Liver (tissue), 3 donors: ENCODE measurements around the gene RAB22A.

Experiments used
- EGR1 ChIP-seq, 2 donors: IDR thresholded peaks; 2 replicates each; pipeline ENCODE4 v1.6.1; 2016 to 2018; ENCODE audit warnings: antibody characterized with exemption in 2 of 2, low read depth in 2 of 2
- GABPA ChIP-seq, 2 donors: IDR thresholded peaks in 1 of 2; conservative IDR thresholded peaks in 1 of 2; 2 replicates each; pipeline ENCODE4 v1.6.1; 2016; ENCODE audit warnings: antibody characterized with exemption in 2 of 2, mild to moderate bottlenecking in 1 of 2, moderate library complexity in 1 of 2
- HNF4A ChIP-seq, 2 donors: conservative IDR thresholded peaks; 2 replicates each; pipeline ENCODE4 v1.6.1; 2016; ENCODE audit warnings: antibody characterized with exemption in 2 of 2, mild to moderate bottlenecking in 2 of 2
- JUND ChIP-seq, 2 donors: IDR thresholded peaks; 2 replicates each; pipeline ENCODE4 v1.6.1; 2016; ENCODE audit warnings: antibody characterized with exemption in 2 of 2
- RAD21 ChIP-seq, 2 donors: IDR thresholded peaks; 2 replicates each; pipeline ENCODE4 v1.6.1; 2016; ENCODE audit warnings: antibody characterized with exemption in 2 of 2, mild to moderate bottlenecking in 2 of 2
- RXRA ChIP-seq, 2 donors: IDR thresholded peaks; 2 replicates each; pipeline ENCODE4 v1.6.1; 2017 to 2018; ENCODE audit warnings: antibody characterized with exemption in 2 of 2, mild to moderate bottlenecking in 1 of 2
- SP1 ChIP-seq: IDR thresholded peaks from 2 replicates; pipeline ENCODE4 v1.6.1; 2018; ENCODE audit warnings: antibody characterized with exemption, mild to moderate bottlenecking
- TAF1 ChIP-seq: conservative IDR thresholded peaks from 2 replicates; pipeline ENCODE4 v1.6.1; 2016; ENCODE audit warnings: antibody characterized with exemption, mild to moderate bottlenecking
- YY1 ChIP-seq: IDR thresholded peaks from 2 replicates; pipeline ENCODE4 v1.6.1; 2016; ENCODE audit warnings: antibody characterized with exemption, mild to moderate bottlenecking
- TF ChIP-seq, protein P1 (sequence below): fragments of 150-350 bp; IDR thresholded peaks from 2 replicates; pipeline ENCODE4 v1.5.1; 2017; ENCODE audit warnings: improper control_type of control experiment, low read depth, low read length; ENCODE audit not compliant: missing input control
- TF ChIP-seq, protein P2 (sequence below): IDR thresholded peaks from 2 replicates; pipeline ENCODE4 v1.6.1; 2016; ENCODE audit warnings: antibody characterized with exemption
- TF ChIP-seq, protein P3 (sequence below): IDR thresholded peaks from 2 replicates; pipeline ENCODE4 v1.6.1; 2016; ENCODE audit warnings: antibody characterized with exemption
- TF ChIP-seq, protein P4 (sequence below): IDR thresholded peaks from 2 replicates; pipeline ENCODE4 v1.6.1; 2016; ENCODE audit warnings: antibody characterized with exemption
- TF ChIP-seq, protein P5 (sequence below): IDR thresholded peaks from 2 replicates; pipeline ENCODE4 v1.6.1; 2016; ENCODE audit warnings: antibody characterized with exemption, mild to moderate bottlenecking
- donor health status: healthy.
- donor health status: healthy.

DNA sequence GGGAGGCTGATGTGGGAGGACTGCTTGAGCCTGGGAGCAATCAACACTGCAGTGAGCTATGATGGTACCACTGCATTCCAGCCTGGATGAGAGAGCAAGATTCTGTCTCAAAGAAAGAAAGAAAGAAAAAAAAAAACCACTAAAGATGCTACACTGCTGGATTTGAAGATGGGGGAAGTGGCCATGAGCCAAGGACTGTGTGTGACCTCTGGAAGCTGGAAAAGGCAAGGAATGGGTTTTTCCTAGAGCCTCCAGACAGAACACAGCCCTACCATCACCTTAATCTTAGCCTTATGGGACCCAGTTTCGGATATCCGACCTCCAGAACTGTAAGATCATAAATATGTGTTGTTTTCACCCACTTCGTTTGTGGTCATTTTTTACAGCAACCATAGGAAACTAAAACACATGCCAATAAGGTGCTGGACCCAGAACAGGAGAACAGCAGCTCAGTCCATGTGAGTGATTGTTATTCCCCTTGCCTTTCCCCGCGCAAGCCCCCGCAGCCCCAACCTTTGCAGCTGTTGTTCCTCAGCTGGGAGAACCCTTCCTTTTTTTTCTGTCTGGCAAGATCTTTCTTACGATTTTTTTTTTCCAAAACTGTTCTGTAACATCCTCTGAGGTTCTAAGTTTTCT, 68.4 kb downstream of the RAB22A start:
- TF ChIP-seq RAD21 (IDR thresholded peaks at IDR 0.05): no peak
- TF ChIP-seq, protein P1, sequence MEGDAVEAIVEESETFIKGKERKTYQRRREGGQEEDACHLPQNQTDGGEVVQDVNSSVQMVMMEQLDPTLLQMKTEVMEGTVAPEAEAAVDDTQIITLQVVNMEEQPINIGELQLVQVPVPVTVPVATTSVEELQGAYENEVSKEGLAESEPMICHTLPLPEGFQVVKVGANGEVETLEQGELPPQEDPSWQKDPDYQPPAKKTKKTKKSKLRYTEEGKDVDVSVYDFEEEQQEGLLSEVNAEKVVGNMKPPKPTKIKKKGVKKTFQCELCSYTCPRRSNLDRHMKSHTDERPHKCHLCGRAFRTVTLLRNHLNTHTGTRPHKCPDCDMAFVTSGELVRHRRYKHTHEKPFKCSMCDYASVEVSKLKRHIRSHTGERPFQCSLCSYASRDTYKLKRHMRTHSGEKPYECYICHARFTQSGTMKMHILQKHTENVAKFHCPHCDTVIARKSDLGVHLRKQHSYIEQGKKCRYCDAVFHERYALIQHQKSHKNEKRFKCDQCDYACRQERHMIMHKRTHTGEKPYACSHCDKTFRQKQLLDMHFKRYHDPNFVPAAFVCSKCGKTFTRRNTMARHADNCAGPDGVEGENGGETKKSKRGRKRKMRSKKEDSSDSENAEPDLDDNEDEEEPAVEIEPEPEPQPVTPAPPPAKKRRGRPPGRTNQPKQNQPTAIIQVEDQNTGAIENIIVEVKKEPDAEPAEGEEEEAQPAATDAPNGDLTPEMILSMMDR: no peak
- TF ChIP-seq TAF1: no peak
- TF ChIP-seq, protein P2, sequence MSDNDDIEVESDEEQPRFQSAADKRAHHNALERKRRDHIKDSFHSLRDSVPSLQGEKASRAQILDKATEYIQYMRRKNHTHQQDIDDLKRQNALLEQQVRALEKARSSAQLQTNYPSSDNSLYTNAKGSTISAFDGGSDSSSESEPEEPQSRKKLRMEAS: no peak
- no peak for TF ChIP-seq YY1
- TF ChIP-seq, protein P3, sequence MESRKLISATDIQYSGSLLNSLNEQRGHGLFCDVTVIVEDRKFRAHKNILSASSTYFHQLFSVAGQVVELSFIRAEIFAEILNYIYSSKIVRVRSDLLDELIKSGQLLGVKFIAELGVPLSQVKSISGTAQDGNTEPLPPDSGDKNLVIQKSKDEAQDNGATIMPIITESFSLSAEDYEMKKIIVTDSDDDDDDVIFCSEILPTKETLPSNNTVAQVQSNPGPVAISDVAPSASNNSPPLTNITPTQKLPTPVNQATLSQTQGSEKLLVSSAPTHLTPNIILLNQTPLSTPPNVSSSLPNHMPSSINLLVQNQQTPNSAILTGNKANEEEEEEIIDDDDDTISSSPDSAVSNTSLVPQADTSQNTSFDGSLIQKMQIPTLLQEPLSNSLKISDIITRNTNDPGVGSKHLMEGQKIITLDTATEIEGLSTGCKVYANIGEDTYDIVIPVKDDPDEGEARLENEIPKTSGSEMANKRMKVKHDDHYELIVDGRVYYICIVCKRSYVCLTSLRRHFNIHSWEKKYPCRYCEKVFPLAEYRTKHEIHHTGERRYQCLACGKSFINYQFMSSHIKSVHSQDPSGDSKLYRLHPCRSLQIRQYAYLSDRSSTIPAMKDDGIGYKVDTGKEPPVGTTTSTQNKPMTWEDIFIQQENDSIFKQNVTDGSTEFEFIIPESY: no peak
- TF ChIP-seq, protein P4, sequence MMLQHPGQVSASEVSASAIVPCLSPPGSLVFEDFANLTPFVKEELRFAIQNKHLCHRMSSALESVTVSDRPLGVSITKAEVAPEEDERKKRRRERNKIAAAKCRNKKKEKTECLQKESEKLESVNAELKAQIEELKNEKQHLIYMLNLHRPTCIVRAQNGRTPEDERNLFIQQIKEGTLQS: no peak
- TF ChIP-seq GABPA (IDR thresholded peaks at IDR 0.05 in 1 of 2, conservative IDR thresholded peaks at IDR 0.05 in 1 of 2): no peak
- no peak for TF ChIP-seq JUND (IDR thresholded peaks at IDR 0.05)
- TF ChIP-seq SP1: no peak
- no peak for TF ChIP-seq HNF4A (conservative IDR thresholded peaks at IDR 0.05)
- TF ChIP-seq, protein P5, sequence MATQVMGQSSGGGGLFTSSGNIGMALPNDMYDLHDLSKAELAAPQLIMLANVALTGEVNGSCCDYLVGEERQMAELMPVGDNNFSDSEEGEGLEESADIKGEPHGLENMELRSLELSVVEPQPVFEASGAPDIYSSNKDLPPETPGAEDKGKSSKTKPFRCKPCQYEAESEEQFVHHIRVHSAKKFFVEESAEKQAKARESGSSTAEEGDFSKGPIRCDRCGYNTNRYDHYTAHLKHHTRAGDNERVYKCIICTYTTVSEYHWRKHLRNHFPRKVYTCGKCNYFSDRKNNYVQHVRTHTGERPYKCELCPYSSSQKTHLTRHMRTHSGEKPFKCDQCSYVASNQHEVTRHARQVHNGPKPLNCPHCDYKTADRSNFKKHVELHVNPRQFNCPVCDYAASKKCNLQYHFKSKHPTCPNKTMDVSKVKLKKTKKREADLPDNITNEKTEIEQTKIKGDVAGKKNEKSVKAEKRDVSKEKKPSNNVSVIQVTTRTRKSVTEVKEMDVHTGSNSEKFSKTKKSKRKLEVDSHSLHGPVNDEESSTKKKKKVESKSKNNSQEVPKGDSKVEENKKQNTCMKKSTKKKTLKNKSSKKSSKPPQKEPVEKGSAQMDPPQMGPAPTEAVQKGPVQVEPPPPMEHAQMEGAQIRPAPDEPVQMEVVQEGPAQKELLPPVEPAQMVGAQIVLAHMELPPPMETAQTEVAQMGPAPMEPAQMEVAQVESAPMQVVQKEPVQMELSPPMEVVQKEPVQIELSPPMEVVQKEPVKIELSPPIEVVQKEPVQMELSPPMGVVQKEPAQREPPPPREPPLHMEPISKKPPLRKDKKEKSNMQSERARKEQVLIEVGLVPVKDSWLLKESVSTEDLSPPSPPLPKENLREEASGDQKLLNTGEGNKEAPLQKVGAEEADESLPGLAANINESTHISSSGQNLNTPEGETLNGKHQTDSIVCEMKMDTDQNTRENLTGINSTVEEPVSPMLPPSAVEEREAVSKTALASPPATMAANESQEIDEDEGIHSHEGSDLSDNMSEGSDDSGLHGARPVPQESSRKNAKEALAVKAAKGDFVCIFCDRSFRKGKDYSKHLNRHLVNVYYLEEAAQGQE: no peak
- no peak for TF ChIP-seq RXRA (IDR thresholded peaks at IDR 0.05)
- TF ChIP-seq EGR1 (IDR thresholded peaks at IDR 0.05; ENCODE audit: low read depth in 2 of 2): no peak
